MV-4-11 (cell line): ENCODE data around the gene ZNF814.
"Not testable (repeated sequence)": the region's sequence is repeated elsewhere in the genome, so short reads cannot be mapped to it uniquely, and the experiment has no call there.

ENCODE experiments used
- DNase-seq: peaks from one replicate; lab custom pipeline; 2025; lab: John Stamatoyannopoulos, UW

Gene ZNF814

GRCh38 chr19:57816652-57817051, 72.2 kb downstream of the ZNF814 start:
- DNase-seq = no peak

GRCh38 chr19:57815247-57816075, 73.4 kb downstream of the ZNF814 start:
- no peak for DNase-seq

GRCh38 chr19:57814505-57815246, 74.2 kb downstream of the ZNF814 start, which contains the start of gene ZNF552:
Gene ZNF552, minus strand, starts transcription at chr19:57814913. Its CDS starts 170 bp downstream, at chr19:57814743.
- peak; percentile 89 for DNase-seq

- DNase-seq = no peak
These were observed 74.8 kb downstream of the ZNF814 start for GRCh38 chr19:57813919-57814504.

- DNase-seq = not testable (repeated sequence)
These were observed 75.6 kb downstream of the ZNF814 start for GRCh38 chr19:57812975-57813820.

GRCh38 chr19:57812226-57812625, 76.6 kb downstream of the ZNF814 start:
- peak; percentile 44 for DNase-seq

GRCh38 chr19:57810410-57811295, 78.2 kb downstream of the ZNF814 start:
- DNase-seq = not testable (repeated sequence)

- DNase-seq = no peak
These were observed 81.3 kb downstream of the ZNF814 start for GRCh38 chr19:57807541-57807940.

- DNase-seq = no peak
These were observed 85.1 kb downstream of the ZNF814 start for GRCh38 chr19:57803594-57804325.

- DNase-seq = no peak
These were observed 85.6 kb downstream of the ZNF814 start for GRCh38 chr19:57803265-57803593.

- DNase-seq = peak; percentile 22
These were observed 86.6 kb downstream of the ZNF814 start for GRCh38 chr19:57802269-57802668.

- no peak for DNase-seq
These were observed 88.1 kb downstream of the ZNF814 start for GRCh38 chr19:57800696-57801095.
